Activated naive CD4-positive, alpha-beta T cell (primary cell): ENCODE measurements around the gene SGK2.
"Not testable (repeated sequence)": the region's sequence is repeated elsewhere in the genome, so short reads cannot be mapped to it uniquely, and the experiment has no call there.

Source experiments
- DNase-seq, 4 experiments: peaks; one replicate each; lab custom pipeline; 2025; lab: John Stamatoyannopoulos, UW

The SGK2 gene

GRCh38 chr20:43603124-43603523 lies 44.3 kb downstream of the SGK2 start:
- DNase-seq, result no peak

GRCh38 chr20:43605715-43606114 lies 46.9 kb downstream of the SGK2 start:
- DNase-seq, result no peak

- DNase-seq, result not testable (repeated sequence)
These were observed 48.5 kb downstream of the SGK2 start for GRCh38 chr20:43607278-43607677.

GRCh38 chr20:43631598-43631997 lies 72.8 kb downstream of the SGK2 start:
- DNase-seq, result no peak
